Upper lobe of right lung (tissue), 1 donor: ENCODE measurements around the gene RABGGTA. TPM values are rescaled to one million over a fixed set of nuclear protein-coding genes. Genes with fewer than 3 reads are reported as not detected.

Experiments used
- ATAC-seq: fragments of 200-7000 bp; cut with Tn5 transposase; one replicate; pipeline ENCODE4 v1.9.1; 2020; ENCODE audit warnings: mild to moderate bottlenecking, moderate library complexity
- DNase-seq: peaks from one replicate; pipeline ENCODE4 v3.0.0-alpha.2; 2020
- H3K27ac ChIP-seq: fragments of 200-600 bp; one replicate; pipeline ENCODE4 v1.8.0; 2022
- H3K27me3 ChIP-seq: fragments of 200-600 bp; one replicate; pipeline ENCODE4 v1.8.0; 2022; ENCODE audit warnings: mild to moderate bottlenecking
- H3K36me3 ChIP-seq: fragments of 200-600 bp; one replicate; pipeline ENCODE4 v1.8.0; 2022
- H3K4me1 ChIP-seq: fragments of 200-600 bp; one replicate; pipeline ENCODE4 v1.8.0; 2022
- H3K4me3 ChIP-seq: fragments of 200-600 bp; one replicate; pipeline ENCODE4 v1.8.0; 2022; ENCODE audit warnings: mild to moderate bottlenecking
- H3K9me3 ChIP-seq: fragments of 200-600 bp; one replicate; pipeline ENCODE4 v1.8.0; 2022
- intact Hi-C: fragments of 100-400 bp; cut with DNase I; formaldehyde crosslinking; loops from one replicate; pipeline ENCODE4 v1.11.0; 2022
- total RNA-seq: library from RNA; stranded (reverse); fragmentation: NEBNext Ultra II Directional; extraction: Animal tissue kit (Norgen Biotek cat#: 25700); gene quantifications from one replicate; pipeline ENCODE4 v1.2.1, GENCODE V29; 2021
- TF ChIP-seq, protein P1 (sequence below): fragments of 200-600 bp; IDR thresholded peaks from one replicate; pipeline ENCODE4 v1.8.0; 2022; ENCODE audit warnings: antibody characterized with exemption
- donor health status: DM: no; HTN: yes; CAD: no; lungs with severe emphysema.

Gene RABGGTA
- total RNA-seq, 1 donor from 2014 or later = 50.3 TPM

DNA sequence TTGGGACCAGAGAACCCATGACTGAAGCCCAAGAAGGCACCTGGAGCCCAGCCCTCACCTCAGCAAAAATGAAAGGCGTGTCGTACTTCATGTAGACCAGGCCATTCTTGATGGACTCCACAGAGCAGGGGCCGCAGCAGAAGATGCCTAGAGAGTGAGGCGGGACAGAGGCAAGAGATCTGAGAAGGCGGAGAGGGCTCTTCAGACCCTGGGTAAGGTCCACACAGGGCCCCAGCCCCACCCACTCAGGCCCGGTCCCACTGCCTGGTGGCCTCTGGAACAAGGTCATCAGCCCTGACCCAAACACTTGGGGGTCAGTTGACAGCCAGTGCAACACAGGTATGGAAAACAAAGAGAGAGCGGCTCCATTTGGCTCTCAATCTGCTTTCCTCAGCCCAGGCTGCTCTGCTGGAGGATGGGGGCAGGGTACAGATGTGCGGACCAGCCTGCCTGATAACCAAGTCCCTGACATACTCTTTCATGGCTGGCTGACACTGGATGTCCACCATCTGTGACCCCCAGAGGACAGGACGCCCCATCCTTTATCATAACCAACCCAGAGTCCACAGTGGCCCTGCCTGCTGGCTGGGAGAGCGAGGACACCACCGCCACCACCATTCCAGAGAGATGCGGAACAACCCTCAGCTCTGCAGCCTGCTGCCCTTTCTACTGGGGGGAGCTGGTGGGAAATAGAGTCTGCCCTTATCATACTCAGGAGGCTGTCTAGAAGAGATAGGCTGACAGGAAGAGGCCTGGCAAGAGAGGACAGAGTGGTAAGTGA is 15.3 kb downstream of the RABGGTA start:
- intact Hi-C loops = no loop called here
- H3K4me3 ChIP-seq = no peak overlapping the region

GRCh38 chr14:24255438-24255837 is 16.0 kb downstream of the RABGGTA start:
- ATAC-seq (no peak), DNase-seq (no peak)
- Histone ChIP-seq H3K9me3 (no peaks in the 10 kb centered on the region), H3K36me3 (peaks cover 10% of the 10 kb centered on the region), H3K4me3 (no peak overlapping the region), H3K4me1 (peaks cover 5% of the 10 kb centered on the region), H3K27me3 (no peaks in the 10 kb centered on the region), H3K27ac (no peak overlapping the region)
- intact Hi-C loops = no loop called here
- TF ChIP-seq, protein P1, sequence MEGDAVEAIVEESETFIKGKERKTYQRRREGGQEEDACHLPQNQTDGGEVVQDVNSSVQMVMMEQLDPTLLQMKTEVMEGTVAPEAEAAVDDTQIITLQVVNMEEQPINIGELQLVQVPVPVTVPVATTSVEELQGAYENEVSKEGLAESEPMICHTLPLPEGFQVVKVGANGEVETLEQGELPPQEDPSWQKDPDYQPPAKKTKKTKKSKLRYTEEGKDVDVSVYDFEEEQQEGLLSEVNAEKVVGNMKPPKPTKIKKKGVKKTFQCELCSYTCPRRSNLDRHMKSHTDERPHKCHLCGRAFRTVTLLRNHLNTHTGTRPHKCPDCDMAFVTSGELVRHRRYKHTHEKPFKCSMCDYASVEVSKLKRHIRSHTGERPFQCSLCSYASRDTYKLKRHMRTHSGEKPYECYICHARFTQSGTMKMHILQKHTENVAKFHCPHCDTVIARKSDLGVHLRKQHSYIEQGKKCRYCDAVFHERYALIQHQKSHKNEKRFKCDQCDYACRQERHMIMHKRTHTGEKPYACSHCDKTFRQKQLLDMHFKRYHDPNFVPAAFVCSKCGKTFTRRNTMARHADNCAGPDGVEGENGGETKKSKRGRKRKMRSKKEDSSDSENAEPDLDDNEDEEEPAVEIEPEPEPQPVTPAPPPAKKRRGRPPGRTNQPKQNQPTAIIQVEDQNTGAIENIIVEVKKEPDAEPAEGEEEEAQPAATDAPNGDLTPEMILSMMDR = no peak

More for the DNA sequence above, 15.3 kb downstream of the RABGGTA start:
- TF ChIP-seq, protein P1 = no peak
- no peak for ATAC-seq
- H3K9me3 ChIP-seq = no peaks in the 10 kb centered on the region
- DNase-seq = no peak
- H3K4me1 ChIP-seq = peaks cover 5% of the 10 kb centered on the region
- peaks cover 10% of the 10 kb centered on the region for H3K36me3 ChIP-seq
- H3K27me3 ChIP-seq = no peaks in the 10 kb centered on the region
- no peak overlapping the region for H3K27ac ChIP-seq

DNA sequence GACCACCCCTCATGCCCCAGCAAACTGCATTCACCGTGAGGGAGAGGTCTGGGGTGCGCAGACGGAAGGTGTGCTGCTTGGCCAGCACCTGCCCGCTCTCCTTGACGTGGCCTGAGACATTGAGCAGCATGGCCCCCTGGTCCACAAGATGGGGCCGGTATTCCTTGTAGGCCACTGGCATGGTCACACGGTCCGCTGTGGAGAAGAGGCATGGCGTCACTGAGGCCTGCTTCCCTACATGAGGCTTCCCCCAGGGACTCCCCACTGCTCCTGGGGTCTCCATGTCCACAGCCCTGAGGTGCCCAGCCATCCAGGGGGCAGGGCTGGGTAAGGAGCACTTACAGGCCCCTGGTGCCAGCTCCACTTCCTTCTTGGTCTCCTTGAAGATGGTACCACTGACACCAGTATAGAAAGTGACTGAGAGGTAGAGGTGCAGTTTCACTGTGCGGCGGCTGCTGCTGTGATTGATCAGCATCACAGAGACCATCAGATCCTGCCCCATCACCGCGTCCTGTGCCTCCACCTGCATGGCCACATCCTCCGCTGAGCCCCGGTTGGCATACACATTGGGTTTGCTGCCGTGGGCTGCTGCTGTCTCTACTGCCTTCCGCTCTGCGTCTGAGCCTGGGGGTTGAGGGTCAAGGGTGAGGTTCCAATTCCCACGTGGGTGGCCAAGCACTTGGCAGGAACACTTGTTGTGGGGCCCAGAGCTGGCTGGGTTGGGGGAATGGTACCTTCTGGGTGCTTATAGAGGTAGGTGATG is 16.6 kb downstream of the RABGGTA start:
- TF ChIP-seq, protein P1 = no peak
- no peak overlapping the region for H3K27ac ChIP-seq
- DNase-seq (no peak), ATAC-seq (no peak)
- no peak overlapping the region for H3K4me3 ChIP-seq
- no peaks in the 10 kb centered on the region for H3K9me3 ChIP-seq
- H3K27me3 ChIP-seq = no peaks in the 10 kb centered on the region
- H3K4me1 ChIP-seq = peaks cover 5% of the 10 kb centered on the region
- H3K36me3 ChIP-seq = peaks cover 10% of the 10 kb centered on the region
- intact Hi-C loops = no loop called here

GRCh38 chr14:24253936-24254335 is 17.5 kb downstream of the RABGGTA start:
- Histone ChIP-seq H3K4me1 (peaks cover 2% of the 10 kb centered on the region), H3K27ac (no peak overlapping the region), H3K36me3 (peaks cover 10% of the 10 kb centered on the region), H3K9me3 (no peaks in the 10 kb centered on the region), H3K27me3 (no peaks in the 10 kb centered on the region), H3K4me3 (no peak overlapping the region)
- ATAC-seq = no peak
- intact Hi-C loops = no loop called here
- TF ChIP-seq, protein P1 = no peak
- no peak for DNase-seq

DNA sequence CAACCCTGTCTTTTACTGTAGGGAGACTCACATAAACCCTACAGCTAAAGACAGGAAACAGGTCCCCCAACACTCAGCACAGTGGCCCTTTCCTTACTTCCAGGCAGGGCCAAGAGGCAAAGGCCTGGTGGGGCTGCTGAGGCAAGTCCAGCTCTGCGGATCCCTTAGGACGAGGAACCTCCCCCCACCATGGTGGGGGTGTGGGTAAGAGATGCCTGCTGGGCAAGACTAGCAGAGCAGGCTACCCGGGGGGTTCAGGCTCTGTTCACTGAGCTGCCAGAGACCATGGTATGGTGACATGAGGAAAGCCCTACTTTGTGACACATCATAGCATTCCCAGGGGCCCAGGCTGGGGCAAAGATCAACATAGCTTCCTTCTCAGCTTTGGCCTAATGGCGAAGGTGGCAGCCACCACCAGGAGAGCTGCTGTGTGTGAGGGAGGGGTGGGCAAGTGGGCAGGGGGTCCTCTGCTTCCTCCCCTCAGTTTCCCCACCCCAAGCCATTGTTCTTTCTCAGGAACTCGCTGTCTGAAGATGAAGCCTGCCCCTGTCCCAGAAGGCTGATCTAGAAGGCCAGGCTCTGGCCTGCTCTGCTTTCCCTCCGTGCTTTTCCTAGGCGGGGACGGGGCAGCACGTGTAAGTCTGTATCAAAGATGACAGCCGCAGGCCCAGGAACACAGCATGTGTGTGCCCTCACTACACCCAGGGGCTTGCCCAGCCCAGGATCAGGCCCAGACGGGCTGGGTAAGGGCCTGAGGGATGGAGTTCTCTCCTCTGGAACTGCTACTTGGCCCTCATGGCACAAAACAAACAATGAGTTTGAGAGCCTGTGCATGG is 18.9 kb downstream of the RABGGTA start:
- H3K27ac ChIP-seq = peak overlapping the region; percentile 18
- no peaks in the 10 kb centered on the region for H3K27me3 ChIP-seq
- no peak for ATAC-seq
- intact Hi-C loops = no loop called here
- peaks cover 10% of the 10 kb centered on the region for H3K36me3 ChIP-seq
- TF ChIP-seq, protein P1 = no peak
- no peaks in the 10 kb centered on the region for H3K9me3 ChIP-seq
- DNase-seq = peak; percentile 48
- no peaks in the 10 kb centered on the region for H3K4me1 ChIP-seq
- no peak overlapping the region for H3K4me3 ChIP-seq
